ENCODE results near the gene UFC1.

The UFC1 gene

GRCh38 chr1:161133220-161133740 is 20.5 kb upstream of the UFC1 start:
- Histone ChIP-seq H3K4me3 (ENCODE audit: low read length) (peak overlapping the region; percentile 85), H3K27me3 (ENCODE audit: control insufficient read depth, low read length) (no peaks in the 10 kb centered on the region), H3K27ac (ENCODE audit: low read depth, low read length) (peak overlapping the region; percentile 50), H3K9me2 (replicated peaks; ENCODE audit: control insufficient read depth, low read length) (no peaks in the 10 kb centered on the region), H3K79me2 (ENCODE audit: control insufficient read depth, low read length) (peaks cover 49% of the 10 kb centered on the region), H3K4me1 (ENCODE audit: control insufficient read depth, low read length) (peaks cover 23% of the 10 kb centered on the region), H3K36me3 (ENCODE audit: control insufficient read depth, low read length) (peaks cover 30% of the 10 kb centered on the region), H3K4me2 (ENCODE audit: low read length) (peak overlapping the region; percentile 78), H3K9me3 (ENCODE audit: control insufficient read depth, insufficient read depth, low read length) (no peaks in the 10 kb centered on the region), H3F3A (ENCODE audit: control insufficient read depth, insufficient read depth) (peaks cover 3% of the 10 kb centered on the region; the same call in 1 of the 2 replicates), H4K20me1 (ENCODE audit: control insufficient read depth, insufficient read depth, low read depth, low read length) (no peaks in the 10 kb centered on the region)
- TF ChIP-seq EZH2phosphoT487 (IDR thresholded peaks at IDR 0.05; ENCODE audit: borderline replicate concordance, low read length) (no peak), CTCF (IDR thresholded peaks at IDR 0.05; ENCODE audit: low read depth, low read length, poor library complexity, severe bottlenecking) (no peak)

- H3K9me3 ChIP-seq (ENCODE audit: control insufficient read depth, insufficient read depth, low read length): no peaks in the 10 kb centered on the region
- H3K4me1 ChIP-seq (ENCODE audit: control insufficient read depth, low read length): peaks cover 8% of the 10 kb centered on the region
- no peak overlapping the region for H3K4me3 ChIP-seq (ENCODE audit: low read length)
- peaks cover 23% of the 10 kb centered on the region for H3K79me2 ChIP-seq (ENCODE audit: control insufficient read depth, low read length)
- H3K27me3 ChIP-seq (ENCODE audit: control insufficient read depth, low read length): no peaks in the 10 kb centered on the region
- no peaks in the 10 kb centered on the region for H4K20me1 ChIP-seq (ENCODE audit: control insufficient read depth, insufficient read depth, low read depth, low read length)
- H3F3A ChIP-seq (ENCODE audit: control insufficient read depth, insufficient read depth): peaks cover 9% of the 10 kb centered on the region; the same call in 1 of the 2 replicates
- TF ChIP-seq CTCF (IDR thresholded peaks at IDR 0.05; ENCODE audit: low read depth, low read length, poor library complexity, severe bottlenecking) (no peak), EZH2phosphoT487 (IDR thresholded peaks at IDR 0.05; ENCODE audit: borderline replicate concordance, low read length) (no peak)
- peaks cover 5% of the 10 kb centered on the region for H3K36me3 ChIP-seq (ENCODE audit: control insufficient read depth, low read length)
- no peak overlapping the region for H3K27ac ChIP-seq (ENCODE audit: low read depth, low read length)
- H3K4me2 ChIP-seq (ENCODE audit: low read length): no peak overlapping the region
- no peaks in the 10 kb centered on the region for H3K9me2 ChIP-seq (replicated peaks; ENCODE audit: control insufficient read depth, low read length)
Observed at GRCh38 chr1:161137881-161138280, 15.9 kb upstream of the UFC1 start.

- H3K4me2 ChIP-seq (ENCODE audit: low read length): no peak overlapping the region
- H3F3A ChIP-seq (ENCODE audit: control insufficient read depth, insufficient read depth): peaks cover 9% of the 10 kb centered on the region; the same call in 1 of the 2 replicates
- H3K27me3 ChIP-seq (ENCODE audit: control insufficient read depth, low read length): no peaks in the 10 kb centered on the region
- peaks cover 17% of the 10 kb centered on the region for H3K79me2 ChIP-seq (ENCODE audit: control insufficient read depth, low read length)
- H3K9me2 ChIP-seq (replicated peaks; ENCODE audit: control insufficient read depth, low read length): no peaks in the 10 kb centered on the region
- peaks cover 2% of the 10 kb centered on the region; the same call in 1 of the 2 replicates for H3K36me3 ChIP-seq (ENCODE audit: control insufficient read depth, low read length)
- H3K4me3 ChIP-seq (ENCODE audit: low read length): no peak overlapping the region
- no peak overlapping the region for H3K27ac ChIP-seq (ENCODE audit: low read depth, low read length)
- H4K20me1 ChIP-seq (ENCODE audit: control insufficient read depth, insufficient read depth, low read depth, low read length): no peaks in the 10 kb centered on the region
- H3K9me3 ChIP-seq (ENCODE audit: control insufficient read depth, insufficient read depth, low read length): no peaks in the 10 kb centered on the region
- H3K4me1 ChIP-seq (ENCODE audit: control insufficient read depth, low read length): peaks cover 7% of the 10 kb centered on the region
- TF ChIP-seq EZH2phosphoT487 (IDR thresholded peaks at IDR 0.05; ENCODE audit: borderline replicate concordance, low read length) (no peak), CTCF (IDR thresholded peaks at IDR 0.05; ENCODE audit: low read depth, low read length, poor library complexity, severe bottlenecking) (no peak)
Observed at GRCh38 chr1:161138431-161138830, 15.3 kb upstream of the UFC1 start.

Measured in DOHH2 (cell line).